HepG2 (cell line): ENCODE results near the gene NPBWR2. TPM values are rescaled to one million over a fixed set of nuclear protein-coding genes. Genes with fewer than 3 reads are reported as not detected.
A peak's percentile ranks its signal among the peaks of the same experiment; 100 is the strongest.

Source experiments
- DNMT1 ChIP-seq: sonication (generic); formaldehyde crosslinking; IDR thresholded peaks from 2 replicates; pipeline ENCODE4 v1.5.1; 2020; ENCODE audit warnings: mild to moderate bottlenecking, missing genetic modification reagents
- MAFG ChIP-seq: sonication (generic); formaldehyde crosslinking; IDR thresholded peaks from 2 replicates; pipeline ENCODE4 v1.5.1; 2020; ENCODE audit warnings: mild to moderate bottlenecking, missing genetic modification reagents
- ONECUT2 ChIP-seq: sonication (generic); formaldehyde crosslinking; IDR thresholded peaks from 2 replicates; pipeline ENCODE4 v1.4.0; 2020; ENCODE audit warnings: missing genetic modification reagents
- RFX3 ChIP-seq: IDR thresholded peaks from 2 replicates; pipeline ENCODE4 v1.6.1; 2016; ENCODE audit warnings: missing biosample characterization, missing genetic modification reagents
- SMAD9 ChIP-seq: sonication (generic); formaldehyde crosslinking; IDR thresholded peaks from 2 replicates; pipeline ENCODE4 v1.5.1; 2020; ENCODE audit warnings: mild to moderate bottlenecking, missing genetic modification reagents
- ZKSCAN1 ChIP-seq: fragments of 150-350 bp; IDR thresholded peaks from 2 replicates; pipeline ENCODE4 v1.6.1; 2014; ENCODE audit warnings: low read length
- ZNF20 ChIP-seq: sonication (generic); formaldehyde crosslinking; IDR thresholded peaks from 2 replicates; pipeline ENCODE4 v1.4.0; 2020; ENCODE audit warnings: mild to moderate bottlenecking, moderate library complexity, missing genetic modification reagents
- ZNF660 ChIP-seq: sonication (generic); formaldehyde crosslinking; IDR thresholded peaks from 2 replicates; pipeline ENCODE4 v1.5.1; 2020; ENCODE audit warnings: mild to moderate bottlenecking, low read depth, missing genetic modification reagents, borderline replicate concordance
- ZNF737 ChIP-seq: sonication (generic); formaldehyde crosslinking; IDR thresholded peaks from 2 replicates; pipeline ENCODE4 v1.5.0; 2020; ENCODE audit warnings: missing genetic modification reagents, mild to moderate bottlenecking, borderline replicate concordance
- ZNF816 ChIP-seq: sonication (generic); formaldehyde crosslinking; IDR thresholded peaks from 2 replicates; pipeline ENCODE4 v1.8.0; 2022; ENCODE audit warnings: missing genetic modification reagents, mild to moderate bottlenecking, borderline replicate concordance
- ZNF878 ChIP-seq: sonication (generic); formaldehyde crosslinking; IDR thresholded peaks from 2 replicates; pipeline ENCODE4 v1.8.1; 2023; ENCODE audit warnings: mild to moderate bottlenecking, missing genetic modification reagents, moderate library complexity
- polyA plus RNA-seq, 8 experiments: library from polyadenylated mRNA; depleted of rRNA in 3 of 8; stranded (reverse) in 7 of 8; unstranded in 1 of 8; fragments of >200 nt; fragmentation: Illumina TruSeq in 4 of 8; extraction: Trizol in 4 of 8; gene quantifications; 2 replicates each; pipeline versions ENCODE4 v1.2.1 to v1.2.3, GENCODE V29; 2011 to 2016; ENCODE audit warnings: low read depth in 4 of 8, missing spikeins in 1 of 8, mixed read lengths in 1 of 8; ENCODE audit not compliant: insufficient read depth in 1 of 8
- total RNA-seq, 5 experiments: library from RNA; depleted of rRNA; stranded (reverse); fragments of >200 nt; fragmentation: Illumina TruSeq; extraction: Trizol; gene quantifications; 2 replicates each; pipeline ENCODE4 v1.2.3, GENCODE V29; 2016; ENCODE audit warnings: low read depth in 1 of 5
- TF ChIP-seq, protein P1 (sequence below): sonication (generic); formaldehyde crosslinking; IDR thresholded peaks from 2 replicates; pipeline ENCODE4 v1.5.1; 2020; ENCODE audit warnings: mild to moderate bottlenecking, missing genetic modification reagents, moderate library complexity
- TF ChIP-seq, protein P2 (sequence below): IDR thresholded peaks from 2 replicates; pipeline ENCODE4 v1.6.1; 2016; ENCODE audit warnings: missing genetic modification reagents, missing compliant biosample characterization
- TF ChIP-seq, protein P3 (sequence below): sonication (generic); formaldehyde crosslinking; IDR thresholded peaks from 2 replicates; pipeline ENCODE4 v1.5.0; 2020; ENCODE audit warnings: mild to moderate bottlenecking, low read depth, missing genetic modification reagents, borderline replicate concordance
- TF ChIP-seq, protein P4 (sequence below): sonication (generic); formaldehyde crosslinking; IDR thresholded peaks from 2 replicates; pipeline ENCODE4 v1.8.1; 2023; ENCODE audit warnings: missing genetic modification reagents, mild to moderate bottlenecking, borderline replicate concordance
- TF ChIP-seq, protein P5 (sequence below): sonication (generic); formaldehyde crosslinking; IDR thresholded peaks from 2 replicates; pipeline ENCODE4 v1.5.1; 2020; ENCODE audit warnings: missing genetic modification reagents, mild to moderate bottlenecking, borderline replicate concordance
- TF ChIP-seq, protein P6 (sequence below): IDR thresholded peaks from 2 replicates; pipeline ENCODE4 v1.6.1; 2012; ENCODE audit warnings: low read depth, low read length, improper control_type of control experiment
- TF ChIP-seq, protein P7 (sequence below): sonication (generic); formaldehyde crosslinking; IDR thresholded peaks from 2 replicates; pipeline ENCODE4 v1.4.0; 2020; ENCODE audit warnings: missing genetic modification reagents
- TF ChIP-seq, protein P8 (sequence below): IDR thresholded peaks from 2 replicates; pipeline ENCODE4 v1.6.1; 2012; ENCODE audit warnings: inconsistent platforms

NPBWR2 gene
- total and polyA plus RNA-seq, 2 of the 13 experiments (the other 11 are each of a cell fraction or from before 2014, with no cell fraction given): not detected

DNA sequence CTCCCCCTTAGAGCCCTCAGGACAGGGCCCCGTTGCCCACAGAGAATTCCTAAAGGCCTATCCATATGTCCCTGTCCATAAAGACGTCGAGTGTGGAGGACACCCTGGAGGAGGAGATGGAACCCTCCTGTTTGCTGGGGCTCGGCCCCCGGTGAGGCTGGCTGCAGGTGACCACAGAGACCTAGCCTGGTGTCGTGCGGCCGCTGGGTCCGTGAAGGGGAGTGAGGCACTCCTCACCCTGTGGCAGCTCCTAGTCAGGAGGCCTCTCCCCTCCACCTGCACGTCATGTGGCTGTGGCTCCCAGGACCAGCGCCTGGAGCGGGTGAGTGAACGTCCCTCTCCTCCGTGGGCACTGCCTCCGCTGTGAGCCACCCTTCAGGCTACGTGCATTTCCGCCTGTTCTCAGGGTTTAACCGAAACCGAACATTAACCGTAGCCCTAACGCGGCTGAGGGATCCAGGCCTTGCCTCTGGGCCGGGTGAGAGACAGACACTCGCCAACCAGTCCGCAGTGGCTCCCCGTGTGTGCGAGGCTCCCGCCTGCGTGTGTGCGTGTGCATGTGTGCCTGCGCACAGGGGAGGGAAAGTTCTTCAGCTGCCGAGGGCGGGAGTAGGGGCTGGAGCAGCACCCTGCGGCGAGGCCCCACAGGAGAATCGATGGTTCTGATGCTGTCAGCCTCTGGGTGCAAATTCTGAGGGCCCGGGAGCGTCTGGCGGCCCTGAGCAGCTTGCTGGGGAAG lies 50.3 kb downstream of the NPBWR2 start (continued):
- TF ChIP-seq, protein P1, sequence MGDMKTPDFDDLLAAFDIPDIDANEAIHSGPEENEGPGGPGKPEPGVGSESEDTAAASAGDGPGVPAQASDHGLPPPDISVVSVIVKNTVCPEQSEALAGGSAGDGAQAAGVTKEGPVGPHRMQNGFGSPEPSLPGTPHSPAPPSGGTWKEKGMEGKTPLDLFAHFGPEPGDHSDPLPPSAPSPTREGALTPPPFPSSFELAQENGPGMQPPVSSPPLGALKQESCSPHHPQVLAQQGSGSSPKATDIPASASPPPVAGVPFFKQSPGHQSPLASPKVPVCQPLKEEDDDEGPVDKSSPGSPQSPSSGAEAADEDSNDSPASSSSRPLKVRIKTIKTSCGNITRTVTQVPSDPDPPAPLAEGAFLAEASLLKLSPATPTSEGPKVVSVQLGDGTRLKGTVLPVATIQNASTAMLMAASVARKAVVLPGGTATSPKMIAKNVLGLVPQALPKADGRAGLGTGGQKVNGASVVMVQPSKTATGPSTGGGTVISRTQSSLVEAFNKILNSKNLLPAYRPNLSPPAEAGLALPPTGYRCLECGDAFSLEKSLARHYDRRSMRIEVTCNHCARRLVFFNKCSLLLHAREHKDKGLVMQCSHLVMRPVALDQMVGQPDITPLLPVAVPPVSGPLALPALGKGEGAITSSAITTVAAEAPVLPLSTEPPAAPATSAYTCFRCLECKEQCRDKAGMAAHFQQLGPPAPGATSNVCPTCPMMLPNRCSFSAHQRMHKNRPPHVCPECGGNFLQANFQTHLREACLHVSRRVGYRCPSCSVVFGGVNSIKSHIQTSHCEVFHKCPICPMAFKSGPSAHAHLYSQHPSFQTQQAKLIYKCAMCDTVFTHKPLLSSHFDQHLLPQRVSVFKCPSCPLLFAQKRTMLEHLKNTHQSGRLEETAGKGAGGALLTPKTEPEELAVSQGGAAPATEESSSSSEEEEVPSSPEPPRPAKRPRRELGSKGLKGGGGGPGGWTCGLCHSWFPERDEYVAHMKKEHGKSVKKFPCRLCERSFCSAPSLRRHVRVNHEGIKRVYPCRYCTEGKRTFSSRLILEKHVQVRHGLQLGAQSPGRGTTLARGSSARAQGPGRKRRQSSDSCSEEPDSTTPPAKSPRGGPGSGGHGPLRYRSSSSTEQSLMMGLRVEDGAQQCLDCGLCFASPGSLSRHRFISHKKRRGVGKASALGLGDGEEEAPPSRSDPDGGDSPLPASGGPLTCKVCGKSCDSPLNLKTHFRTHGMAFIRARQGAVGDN: peak; percentile 97
- TF ChIP-seq DNMT1 (CRISPR knock-in tag) (peak; percentile 64; the same call in 1 of the 2 replicates), RFX3 (CRISPR knock-in tag) (no peak), MAFG (CRISPR knock-in tag) (no peak), ZNF20 (CRISPR knock-in tag) (0 out of 2 replicates have a peak, but pooled peaks have one; percentile 45), ONECUT2 (peak; percentile 47; the same call in 1 of the 2 replicates), SMAD9 (CRISPR knock-in tag) (no peak), ZNF878 (CRISPR knock-in tag) (peak; percentile 81; the same call in 1 of the 2 replicates), ZNF737 (CRISPR knock-in tag) (peak; percentile 89; the same call in 1 of the 2 replicates), ZNF660 (CRISPR knock-in tag) (no peak; the same call in 1 of the 2 replicates), ZKSCAN1 (no peak), ZNF816 (CRISPR knock-in tag) (no peak; the same call in 1 of the 2 replicates)
- TF ChIP-seq, protein P2, sequence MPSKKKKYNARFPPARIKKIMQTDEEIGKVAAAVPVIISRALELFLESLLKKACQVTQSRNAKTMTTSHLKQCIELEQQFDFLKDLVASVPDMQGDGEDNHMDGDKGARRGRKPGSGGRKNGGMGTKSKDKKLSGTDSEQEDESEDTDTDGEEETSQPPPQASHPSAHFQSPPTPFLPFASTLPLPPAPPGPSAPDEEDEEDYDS (CRISPR knock-in tag): peak; percentile 52
- TF ChIP-seq, protein P3, sequence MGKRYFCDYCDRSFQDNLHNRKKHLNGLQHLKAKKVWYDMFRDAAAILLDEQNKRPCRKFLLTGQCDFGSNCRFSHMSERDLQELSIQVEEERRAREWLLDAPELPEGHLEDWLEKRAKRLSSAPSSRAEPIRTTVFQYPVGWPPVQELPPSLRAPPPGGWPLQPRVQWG: no peak
- TF ChIP-seq, protein P4, sequence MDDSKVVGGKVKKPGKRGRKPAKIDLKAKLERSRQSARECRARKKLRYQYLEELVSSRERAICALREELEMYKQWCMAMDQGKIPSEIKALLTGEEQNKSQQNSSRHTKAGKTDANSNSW: peak; percentile 92; the same call in 1 of the 2 replicates
- TF ChIP-seq, protein P5, sequence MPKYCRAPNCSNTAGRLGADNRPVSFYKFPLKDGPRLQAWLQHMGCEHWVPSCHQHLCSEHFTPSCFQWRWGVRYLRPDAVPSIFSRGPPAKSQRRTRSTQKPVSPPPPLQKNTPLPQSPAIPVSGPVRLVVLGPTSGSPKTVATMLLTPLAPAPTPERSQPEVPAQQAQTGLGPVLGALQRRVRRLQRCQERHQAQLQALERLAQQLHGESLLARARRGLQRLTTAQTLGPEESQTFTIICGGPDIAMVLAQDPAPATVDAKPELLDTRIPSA: no peak
- TF ChIP-seq, protein P6, sequence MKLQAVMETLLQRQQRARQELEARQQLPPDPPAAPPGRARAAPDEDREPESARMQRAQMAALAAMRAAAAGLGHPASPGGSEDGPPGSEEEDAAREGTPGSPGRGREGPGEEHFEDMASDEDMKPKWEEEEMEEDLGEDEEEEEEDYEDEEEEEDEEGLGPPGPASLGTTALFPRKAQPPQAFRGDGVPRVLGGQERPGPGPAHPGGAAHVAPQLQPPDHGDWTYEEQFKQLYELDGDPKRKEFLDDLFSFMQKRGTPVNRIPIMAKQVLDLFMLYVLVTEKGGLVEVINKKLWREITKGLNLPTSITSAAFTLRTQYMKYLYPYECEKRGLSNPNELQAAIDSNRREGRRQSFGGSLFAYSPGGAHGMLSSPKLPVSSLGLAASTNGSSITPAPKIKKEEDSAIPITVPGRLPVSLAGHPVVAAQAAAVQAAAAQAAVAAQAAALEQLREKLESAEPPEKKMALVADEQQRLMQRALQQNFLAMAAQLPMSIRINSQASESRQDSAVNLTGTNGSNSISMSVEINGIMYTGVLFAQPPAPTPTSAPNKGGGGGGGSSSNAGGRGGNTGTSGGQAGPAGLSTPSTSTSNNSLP: no peak
- TF ChIP-seq, protein P7, sequence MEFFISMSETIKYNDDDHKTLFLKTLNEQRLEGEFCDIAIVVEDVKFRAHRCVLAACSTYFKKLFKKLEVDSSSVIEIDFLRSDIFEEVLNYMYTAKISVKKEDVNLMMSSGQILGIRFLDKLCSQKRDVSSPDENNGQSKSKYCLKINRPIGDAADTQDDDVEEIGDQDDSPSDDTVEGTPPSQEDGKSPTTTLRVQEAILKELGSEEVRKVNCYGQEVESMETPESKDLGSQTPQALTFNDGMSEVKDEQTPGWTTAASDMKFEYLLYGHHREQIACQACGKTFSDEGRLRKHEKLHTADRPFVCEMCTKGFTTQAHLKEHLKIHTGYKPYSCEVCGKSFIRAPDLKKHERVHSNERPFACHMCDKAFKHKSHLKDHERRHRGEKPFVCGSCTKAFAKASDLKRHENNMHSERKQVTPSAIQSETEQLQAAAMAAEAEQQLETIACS: no peak
- TF ChIP-seq, protein P8, sequence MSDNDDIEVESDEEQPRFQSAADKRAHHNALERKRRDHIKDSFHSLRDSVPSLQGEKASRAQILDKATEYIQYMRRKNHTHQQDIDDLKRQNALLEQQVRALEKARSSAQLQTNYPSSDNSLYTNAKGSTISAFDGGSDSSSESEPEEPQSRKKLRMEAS: peak; percentile 81
